Measurements from ENCODE around the gene NSMF.
A peak's percentile ranks its signal among the peaks of the same experiment; 100 is the strongest.

NSMF gene, protein sequence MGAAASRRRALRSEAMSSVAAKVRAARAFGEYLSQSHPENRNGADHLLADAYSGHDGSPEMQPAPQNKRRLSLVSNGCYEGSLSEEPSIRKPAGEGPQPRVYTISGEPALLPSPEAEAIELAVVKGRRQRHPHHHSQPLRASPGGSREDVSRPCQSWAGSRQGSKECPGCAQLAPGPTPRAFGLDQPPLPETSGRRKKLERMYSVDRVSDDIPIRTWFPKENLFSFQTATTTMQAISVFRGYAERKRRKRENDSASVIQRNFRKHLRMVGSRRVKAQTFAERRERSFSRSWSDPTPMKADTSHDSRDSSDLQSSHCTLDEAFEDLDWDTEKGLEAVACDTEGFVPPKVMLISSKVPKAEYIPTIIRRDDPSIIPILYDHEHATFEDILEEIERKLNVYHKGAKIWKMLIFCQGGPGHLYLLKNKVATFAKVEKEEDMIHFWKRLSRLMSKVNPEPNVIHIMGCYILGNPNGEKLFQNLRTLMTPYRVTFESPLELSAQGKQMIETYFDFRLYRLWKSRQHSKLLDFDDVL

DNA sequence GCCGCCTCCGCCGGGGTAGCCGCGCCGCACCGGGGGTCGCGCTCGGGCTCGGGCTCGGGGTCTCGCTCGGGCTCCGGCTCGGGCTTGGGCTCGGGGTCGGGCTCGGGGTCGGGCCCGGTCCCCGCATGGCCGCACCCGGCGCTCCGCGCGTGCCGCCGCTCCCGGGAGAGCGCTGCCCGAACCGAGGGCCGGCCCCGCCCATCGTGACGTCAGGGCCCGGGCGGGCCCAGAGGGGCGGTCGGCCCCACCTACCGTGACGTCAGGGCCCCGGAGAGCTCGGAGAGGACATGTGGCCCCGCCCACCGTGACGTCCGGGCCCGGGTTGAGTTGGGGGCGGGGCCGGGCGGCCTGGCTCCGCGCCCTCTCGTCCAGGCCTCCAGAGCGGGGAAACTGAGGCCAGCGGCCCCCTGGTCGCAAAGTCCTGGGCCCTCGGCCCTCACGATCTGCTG, at the start of gene NSMF:
TSS of gene NSMF (minus strand) at position 183 of the 449 bp plus-strand sequence. CDS start 232 bp downstream, outside the sequence.
- no peaks in the 10 kb centered on the region for H3K79me2 ChIP-seq (ENCODE audit: insufficient read depth, low read depth)
- peak within 1 kb of the TSS; percentile 71 for H3K9ac ChIP-seq
- H3K4me1 ChIP-seq (ENCODE audit: low read depth, poor library complexity, severe bottlenecking), result peaks cover 11% of the 10 kb centered on the region
- H4K20me1 ChIP-seq (ENCODE audit: insufficient read depth), result no peaks in the 10 kb centered on the region
- H3K27ac ChIP-seq, result peak within 1 kb of the TSS; percentile 13
- no peak within 1 kb of the TSS for H3K4me3 ChIP-seq (IDR thresholded peaks at IDR 0.05; ENCODE audit: insufficient read depth, low read depth, low read length)
- H3K36me3 ChIP-seq (ENCODE audit: insufficient read depth), result no peaks in the 10 kb centered on the region
- H3K4me2 ChIP-seq, result peak within 1 kb of the TSS; percentile 78
- TF ChIP-seq, protein P1, sequence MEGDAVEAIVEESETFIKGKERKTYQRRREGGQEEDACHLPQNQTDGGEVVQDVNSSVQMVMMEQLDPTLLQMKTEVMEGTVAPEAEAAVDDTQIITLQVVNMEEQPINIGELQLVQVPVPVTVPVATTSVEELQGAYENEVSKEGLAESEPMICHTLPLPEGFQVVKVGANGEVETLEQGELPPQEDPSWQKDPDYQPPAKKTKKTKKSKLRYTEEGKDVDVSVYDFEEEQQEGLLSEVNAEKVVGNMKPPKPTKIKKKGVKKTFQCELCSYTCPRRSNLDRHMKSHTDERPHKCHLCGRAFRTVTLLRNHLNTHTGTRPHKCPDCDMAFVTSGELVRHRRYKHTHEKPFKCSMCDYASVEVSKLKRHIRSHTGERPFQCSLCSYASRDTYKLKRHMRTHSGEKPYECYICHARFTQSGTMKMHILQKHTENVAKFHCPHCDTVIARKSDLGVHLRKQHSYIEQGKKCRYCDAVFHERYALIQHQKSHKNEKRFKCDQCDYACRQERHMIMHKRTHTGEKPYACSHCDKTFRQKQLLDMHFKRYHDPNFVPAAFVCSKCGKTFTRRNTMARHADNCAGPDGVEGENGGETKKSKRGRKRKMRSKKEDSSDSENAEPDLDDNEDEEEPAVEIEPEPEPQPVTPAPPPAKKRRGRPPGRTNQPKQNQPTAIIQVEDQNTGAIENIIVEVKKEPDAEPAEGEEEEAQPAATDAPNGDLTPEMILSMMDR (conservative IDR thresholded peaks at IDR 0.05; ENCODE audit: low read depth, low read length), result no peak
- H3K27me3 ChIP-seq (ENCODE audit: insufficient read depth, low read depth), result no peaks in the 10 kb centered on the region
- peak within 1 kb of the TSS; percentile 64 for H2AFZ ChIP-seq (ENCODE audit: low read depth)

DNA sequence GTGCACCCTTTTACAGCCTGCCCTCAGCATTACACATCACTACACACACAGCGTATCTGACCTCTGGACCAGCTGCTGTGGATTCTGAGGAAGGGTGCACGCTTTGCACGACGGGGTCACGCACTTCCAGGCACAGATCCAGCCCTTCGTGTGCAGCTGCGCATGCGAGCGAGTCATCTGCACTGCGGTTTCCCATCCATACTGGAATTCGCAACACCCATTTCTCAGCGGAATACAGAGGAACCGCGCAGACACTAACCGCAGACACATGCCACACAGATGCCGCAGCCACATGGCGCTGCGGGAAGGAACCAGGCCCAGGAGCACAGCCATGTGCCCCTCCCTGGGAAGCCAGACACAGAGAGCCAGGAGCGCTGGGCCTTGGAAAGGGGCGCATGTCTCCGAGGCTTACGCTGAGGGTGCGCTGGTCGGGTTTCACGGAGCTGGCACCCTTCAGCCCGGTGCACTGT, 47.6 kb upstream of the NSMF start:
- H3K79me2 ChIP-seq (ENCODE audit: insufficient read depth, low read depth), result no peaks in the 10 kb centered on the region
- no peaks in the 10 kb centered on the region for H3K27me3 ChIP-seq (ENCODE audit: insufficient read depth, low read depth)
- no peaks in the 10 kb centered on the region for H3K36me3 ChIP-seq (ENCODE audit: insufficient read depth)
- no peak overlapping the region for H2AFZ ChIP-seq (ENCODE audit: low read depth)
- no peak overlapping the region for H3K27ac ChIP-seq
- H3K4me2 ChIP-seq, result no peak overlapping the region
- TF ChIP-seq, protein P1 (conservative IDR thresholded peaks at IDR 0.05; ENCODE audit: low read depth, low read length), result no peak
- peaks cover 3% of the 10 kb centered on the region for H3K4me1 ChIP-seq (ENCODE audit: low read depth, poor library complexity, severe bottlenecking)
- no peak overlapping the region for H3K9ac ChIP-seq
- H4K20me1 ChIP-seq (ENCODE audit: insufficient read depth), result no peaks in the 10 kb centered on the region
- H3K4me3 ChIP-seq (IDR thresholded peaks at IDR 0.05; ENCODE audit: insufficient read depth, low read depth, low read length), result no peak overlapping the region

DNA sequence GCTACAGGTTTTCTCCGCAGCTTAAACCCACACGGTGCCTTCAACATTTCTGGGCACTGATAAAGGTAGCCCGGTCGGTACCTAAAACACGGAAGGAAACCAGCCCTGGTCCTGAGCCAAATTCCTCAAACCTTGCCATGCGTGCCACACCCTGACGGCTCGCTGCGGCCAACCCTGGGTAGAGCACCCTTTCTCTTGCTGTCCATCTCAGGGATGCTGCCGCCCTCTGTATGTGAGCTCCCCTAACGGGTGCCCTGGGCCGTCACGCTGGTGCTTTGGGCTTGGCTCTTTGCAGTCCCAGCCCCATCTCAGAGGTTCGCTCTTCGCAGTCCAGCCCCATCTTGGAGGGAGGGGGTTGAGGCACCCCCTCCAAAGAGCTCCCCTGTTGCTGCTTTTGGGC, 47.1 kb upstream of the NSMF start:
- H3K9ac ChIP-seq, result no peak overlapping the region
- no peaks in the 10 kb centered on the region for H3K4me1 ChIP-seq (ENCODE audit: low read depth, poor library complexity, severe bottlenecking)
- H3K4me3 ChIP-seq (IDR thresholded peaks at IDR 0.05; ENCODE audit: insufficient read depth, low read depth, low read length), result no peak overlapping the region

GRCh38 chr9:137505421-137506140, 46.4 kb upstream of the NSMF start:
- Histone ChIP-seq H3K36me3 (ENCODE audit: insufficient read depth) (no peaks in the 10 kb centered on the region), H3K4me3 (IDR thresholded peaks at IDR 0.05; ENCODE audit: insufficient read depth, low read depth, low read length) (no peak overlapping the region), H3K4me2 (no peak overlapping the region), H3K79me2 (ENCODE audit: insufficient read depth, low read depth) (no peaks in the 10 kb centered on the region), H2AFZ (ENCODE audit: low read depth) (no peak overlapping the region), H3K27ac (no peak overlapping the region), H3K27me3 (ENCODE audit: insufficient read depth, low read depth) (no peaks in the 10 kb centered on the region), H3K9ac (no peak overlapping the region), H4K20me1 (ENCODE audit: insufficient read depth) (no peaks in the 10 kb centered on the region), H3K4me1 (ENCODE audit: low read depth, poor library complexity, severe bottlenecking) (no peaks in the 10 kb centered on the region)
- TF ChIP-seq, protein P1 (conservative IDR thresholded peaks at IDR 0.05; ENCODE audit: low read depth, low read length), result no peak

More for the DNA sequence above, 47.1 kb upstream of the NSMF start:
- no peak overlapping the region for H2AFZ ChIP-seq (ENCODE audit: low read depth)
- no peaks in the 10 kb centered on the region for H4K20me1 ChIP-seq (ENCODE audit: insufficient read depth)
- H3K27me3 ChIP-seq (ENCODE audit: insufficient read depth, low read depth), result no peaks in the 10 kb centered on the region
- TF ChIP-seq, protein P1 (conservative IDR thresholded peaks at IDR 0.05; ENCODE audit: low read depth, low read length), result no peak
- no peak overlapping the region for H3K27ac ChIP-seq
- no peaks in the 10 kb centered on the region for H3K79me2 ChIP-seq (ENCODE audit: insufficient read depth, low read depth)
- no peak overlapping the region for H3K4me2 ChIP-seq
- no peaks in the 10 kb centered on the region for H3K36me3 ChIP-seq (ENCODE audit: insufficient read depth)

Data from KMS-11 (cell line).